ENCODE results near the gene SLC43A2. TPM values are rescaled to one million over a fixed set of nuclear protein-coding genes. Genes with fewer than 3 reads are reported as not detected.

Gene SLC43A2
- total and polyA plus RNA-seq, 2 of the 13 experiments (the other 11 are each of a cell fraction or from before 2014, with no cell fraction given): 7.3 to 20.0 TPM

DNA sequence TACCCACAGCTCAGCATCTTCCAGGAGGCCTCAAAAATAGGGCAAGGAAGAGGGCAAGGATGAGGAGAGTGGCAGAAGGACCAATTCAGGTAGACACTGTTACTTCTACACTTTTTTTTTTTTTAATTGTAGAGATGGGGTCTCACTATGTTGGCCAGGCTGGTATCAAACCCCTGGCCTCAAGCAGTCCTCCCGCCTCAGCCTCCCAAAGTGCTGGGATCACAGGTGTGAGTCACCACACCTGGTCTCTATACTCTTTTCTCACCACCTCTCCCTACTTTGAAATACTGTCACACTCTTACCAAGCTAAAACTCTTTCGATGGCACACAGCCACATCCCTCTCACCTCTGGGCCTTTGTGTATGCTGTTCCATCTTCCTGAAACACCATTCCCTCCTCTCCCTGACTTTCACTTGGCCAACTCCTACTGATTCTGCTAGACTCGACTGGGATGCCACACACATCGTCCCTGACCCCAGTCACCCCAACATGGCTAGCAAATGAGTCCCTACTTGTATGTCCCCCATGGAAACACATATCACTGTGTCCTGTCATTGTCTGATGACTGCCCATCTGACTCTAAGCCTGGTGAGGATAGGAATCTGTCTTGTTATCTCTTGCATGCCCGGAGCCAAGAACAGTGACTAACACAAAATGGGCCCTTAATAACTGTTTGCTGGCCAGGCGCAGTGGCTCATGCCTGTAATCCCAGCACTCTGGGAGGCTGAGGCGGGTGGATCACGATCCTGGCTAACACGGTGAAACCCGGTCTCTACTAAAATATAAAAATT, 7.2 kb upstream of the SLC43A2 start:
- Histone ChIP-seq H3K9ac (ENCODE audit: insufficient read depth, low read depth, low read length) (no peak overlapping the region), H3K27me3 (ENCODE audit: control insufficient read depth in 1 of 2, insufficient read depth in 2 of 2, low read length in 2 of 2) (peaks cover 5 to 46% of the 10 kb centered on the region in 2 experiments; a peak in 4 of 5 replicates), H3K27ac (ENCODE audit: extremely low read length, insufficient read depth, low read length) (no peak overlapping the region), H3K9me3 (ENCODE audit: low read length) (no peaks in the 10 kb centered on the region), H3K79me2 (ENCODE audit: insufficient read depth, low read length) (no peaks in the 10 kb centered on the region), H3K4me2 (ENCODE audit: low read depth, low read length) (no peak overlapping the region), H3K4me1 (ENCODE audit: insufficient read depth, low read length) (peaks cover 32% of the 10 kb centered on the region), H4K20me1 (ENCODE audit: insufficient read depth, low read length) (no peaks in the 10 kb centered on the region), H3K4me3 (replicated peaks in 1 of 3; ENCODE audit: insufficient read depth in 1 of 3, low read depth in 2 of 3, low read length in 3 of 3) (no peak overlapping the region), H3K36me3 (replicated peaks in 1 of 2; ENCODE audit: control insufficient read depth in 1 of 2, insufficient read depth in 2 of 2, low read length in 2 of 2) (no peaks in the 10 kb centered on the region), H2AFZ (ENCODE audit: low read length) (no peak overlapping the region)
- in situ Hi-C loops (cut with HindIII; ENCODE audit: extremely low pct_ligation_motif_present, low pct_unique_long_range_greater_than_20kb): no loop called here
- no peak for DNase-seq (ENCODE audit: low spot score)
- no peak for FAIRE-seq
- WGBS (ENCODE audit: low lambda C conversion rate): 38% methylated on average over 10 of the region's 10 CpGs
- intact Hi-C loops (cut with micrococcal nuclease; ENCODE audit: unreplicated experiment): no loop called here
- no peak for ATAC-seq
- ChIA-PET POLR2A (interaction anchor here (1.2 kb wide), 1 partner anchor 58 kb away, joined by 3 read pairs; no protein-coding TSS in a partner anchor), CTCF (ENCODE audit: low intra/inter-chr PET ratio, low total read pairs) (no interaction called here)
- no TSS peak for BruUV-seq (replicated peaks)
- TF ChIP-seq DNMT1 (CRISPR knock-in tag; IDR thresholded peaks at IDR 0.05): no peak
- peak; percentile 32; the same call in 1 of the 2 replicates for TF ChIP-seq ZNF121 (CRISPR knock-in tag; IDR thresholded peaks at IDR 0.05)
- 0 out of 2 replicates have a peak, but pooled peaks have one; percentile 36 for TF ChIP-seq ZNF776 (CRISPR knock-in tag; IDR thresholded peaks at IDR 0.05)

DNA sequence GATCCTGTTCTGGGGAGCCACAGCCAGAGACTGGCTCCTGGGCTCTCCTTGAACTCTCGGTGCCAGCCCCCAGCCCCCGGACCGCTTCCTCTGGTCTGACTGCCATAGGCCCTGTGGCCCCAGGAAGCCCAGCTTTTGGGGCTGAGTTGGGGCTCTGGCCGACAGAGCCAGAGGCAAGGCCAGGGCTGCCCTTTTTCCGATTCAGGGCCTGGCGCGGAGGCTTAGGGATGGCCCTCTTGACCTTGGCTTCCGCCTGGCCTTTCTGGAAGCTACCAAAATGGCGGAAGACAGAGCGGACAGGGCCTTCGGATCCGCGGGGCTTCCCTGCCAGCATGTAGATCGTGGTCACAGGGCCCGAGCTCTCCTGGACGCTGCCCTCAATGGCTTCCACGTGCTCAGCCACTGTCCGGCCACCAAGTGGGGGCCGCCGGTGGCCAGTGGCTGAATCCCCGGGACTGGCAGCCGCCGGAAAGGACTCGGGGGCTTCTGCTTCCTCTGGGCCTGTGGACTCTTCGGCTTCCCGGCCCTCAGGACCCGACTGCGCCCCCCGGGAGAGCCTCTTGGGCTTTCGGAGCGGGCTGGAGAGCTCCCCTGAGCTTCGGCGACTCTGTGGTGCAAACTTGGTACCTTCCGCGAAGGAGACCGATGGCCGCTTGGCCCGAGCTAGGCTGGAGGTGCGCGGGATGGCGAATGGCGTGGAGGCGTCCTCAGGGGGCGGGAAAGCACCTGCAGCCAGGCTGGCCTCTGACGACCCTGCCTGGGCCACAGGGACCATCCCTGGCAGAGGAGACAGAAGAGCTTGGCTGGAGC, 6.4 kb upstream of the SLC43A2 start:
- no peak for TF ChIP-seq ZNF652 (CRISPR knock-in tag; IDR thresholded peaks at IDR 0.05; ENCODE audit: borderline replicate concordance, low read depth)
- POLR2A ChIA-PET: no interaction called here
- Histone ChIP-seq H3K4me2 (ENCODE audit: low read depth, low read length) (no peak overlapping the region), H3K4me1 (ENCODE audit: insufficient read depth, low read length) (peaks cover 30% of the 10 kb centered on the region), H3K79me2 (ENCODE audit: insufficient read depth, low read length) (no peaks in the 10 kb centered on the region), H3K9me3 (ENCODE audit: low read length) (no peaks in the 10 kb centered on the region), H2AFZ (ENCODE audit: low read length) (no peak overlapping the region), H3K27me3 (ENCODE audit: control insufficient read depth in 1 of 2, insufficient read depth in 2 of 2, low read length in 2 of 2) (peaks cover 5 to 38% of the 10 kb centered on the region in 2 experiments; a peak in 4 of 5 replicates), H3K4me3 (replicated peaks in 1 of 3; ENCODE audit: insufficient read depth in 1 of 3, low read depth in 2 of 3, low read length in 3 of 3) (no peak overlapping the region), H3K36me3 (replicated peaks in 1 of 2; ENCODE audit: control insufficient read depth in 1 of 2, insufficient read depth in 2 of 2, low read length in 2 of 2) (no peaks in the 10 kb centered on the region), H4K20me1 (ENCODE audit: insufficient read depth, low read length) (no peaks in the 10 kb centered on the region), H3K27ac (ENCODE audit: extremely low read length, insufficient read depth, low read length) (no peak overlapping the region), H3K9ac (ENCODE audit: insufficient read depth, low read depth, low read length) (no peak overlapping the region)
- FAIRE-seq (no peak), DNase-seq (ENCODE audit: low spot score) (no peak), ATAC-seq (no peak)
- BruUV-seq (replicated peaks): no TSS peak
- intact Hi-C loops (cut with micrococcal nuclease; ENCODE audit: unreplicated experiment) (no loop called here), in situ Hi-C loops (cut with HindIII; ENCODE audit: extremely low pct_ligation_motif_present, low pct_unique_long_range_greater_than_20kb) (no loop called here)
- 77% methylated on average over 20 of the region's 45 CpGs for WGBS (ENCODE audit: low lambda C conversion rate)
- CTCF ChIA-PET (ENCODE audit: low intra/inter-chr PET ratio, low total read pairs): no interaction called here

Measured in HepG2 (cell line).